Measurements from ENCODE around the gene IMPA2.

IMPA2 gene

DNA sequence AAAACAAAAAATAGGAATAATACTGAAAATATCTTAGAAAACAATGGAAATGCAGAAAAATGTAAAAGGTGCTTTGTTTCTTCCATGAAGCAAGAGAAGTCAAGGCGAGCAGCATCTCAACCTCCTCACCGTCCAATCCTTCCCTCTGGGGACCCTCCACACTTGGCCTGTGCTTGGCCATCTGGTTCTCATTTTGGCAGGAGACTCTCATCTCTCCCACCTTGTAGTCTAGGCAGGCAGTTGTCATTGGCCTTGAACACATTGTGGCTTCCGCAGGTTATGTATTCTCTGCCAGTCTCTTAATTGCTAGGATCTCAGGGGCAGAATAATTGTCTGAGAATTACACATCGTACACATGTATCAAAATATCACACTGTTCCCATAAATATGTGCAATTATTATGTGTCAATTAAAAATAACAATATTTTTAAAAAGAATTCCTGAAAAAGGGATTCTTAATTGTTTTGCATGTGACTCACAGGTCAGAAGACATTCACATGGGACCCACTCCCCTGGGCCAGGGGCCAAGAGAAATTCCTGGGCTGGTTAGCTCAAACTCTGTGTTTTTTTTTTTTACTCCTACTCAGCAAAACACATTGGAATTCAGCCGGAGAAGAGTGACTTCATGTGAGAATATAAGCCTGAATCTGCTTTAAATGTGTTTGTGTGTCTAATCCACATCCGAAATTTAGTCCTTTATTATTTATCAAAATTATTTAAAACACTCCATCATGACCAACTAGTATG is 98.4 kb downstream of the IMPA2 start:
- no peak for DNase-seq
